Caco-2 (cell line): ENCODE data around the gene PCCB. TPM values are rescaled to one million over a fixed set of nuclear protein-coding genes. Genes with fewer than 3 reads are reported as not detected.
"Not testable (repeated sequence)": the region's sequence is repeated elsewhere in the genome, so short reads cannot be mapped to it uniquely, and the experiment has no call there.

Experiments
- BruUV-seq: library from RNA; stranded (reverse); fragments of 400-500 nt; replicated peaks from 2 replicates; lab custom pipeline; 2021; lab: Mats Ljungman, UMichigan
- CTCF ChIA-PET: fragments of 300-600 bp; sonication (Branson Sonifier 250); formaldehyde crosslinking; loops from one replicate; lab custom pipeline; 2022; ENCODE audit warnings: antibody characterized with exemption; lab: Charles Lee
- POLR2A ChIA-PET: fragments of 300-600 bp; sonication (Branson Sonifier 250); formaldehyde crosslinking; loops from one replicate; lab custom pipeline; 2022; ENCODE audit warnings: antibody characterized with exemption; lab: Charles Lee
- DNase-seq, 2 experiments: peaks; one replicate each; pipeline versions ENCODE4 v3.0.0 to v3.0.0-alpha.2; 2020 to 2022
- H3K27me3 ChIP-seq: replicated peaks from 2 replicates; pipeline ENCODE4 v1.6.0; 2011; ENCODE audit warnings: low read length; ENCODE audit not compliant: control insufficient read depth, insufficient read depth
- H3K36me3 ChIP-seq: 2 replicates; pipeline ENCODE4 v1.5.1; 2011; ENCODE audit warnings: low read length; ENCODE audit not compliant: control insufficient read depth, insufficient read depth
- H3K4me1 ChIP-seq: fragments of 250-450 bp; sonication (Bioruptor Pico); 2 replicates; pipeline ENCODE4 v1.5.1; 2020; ENCODE audit warnings: mild to moderate bottlenecking
- H3K4me3 ChIP-seq: 2 replicates; pipeline ENCODE4 v1.5.1; 2011; ENCODE audit warnings: low read depth, mild to moderate bottlenecking, control low read depth, low read length
- H3K9me3 ChIP-seq: fragments of 250-450 bp; sonication (Bioruptor Pico); 2 replicates; pipeline ENCODE4 v1.5.1; 2020; ENCODE audit warnings: mild to moderate bottlenecking, moderate library complexity
- H3K27ac Mint-ChIP-seq: one replicate; pipeline ENCODE4 v1.8.0; 2022; ENCODE audit warnings: mixed read lengths; ENCODE audit not compliant: unreplicated experiment
- H3K27me3 Mint-ChIP-seq: one replicate; pipeline ENCODE4 v1.8.0; 2022; ENCODE audit warnings: mixed read lengths; ENCODE audit not compliant: insufficient read depth, unreplicated experiment
- H3K36me3 Mint-ChIP-seq: one replicate; pipeline ENCODE4 v1.8.0; 2022; ENCODE audit warnings: mild to moderate bottlenecking, mixed read lengths; ENCODE audit not compliant: insufficient read depth, unreplicated experiment
- H3K4me1 Mint-ChIP-seq: one replicate; pipeline ENCODE4 v1.8.0; 2022; ENCODE audit warnings: low read depth, mixed read lengths; ENCODE audit not compliant: unreplicated experiment
- H3K4me3 Mint-ChIP-seq: one replicate; pipeline ENCODE4 v1.8.0; 2022; ENCODE audit warnings: mild to moderate bottlenecking, moderate library complexity, mixed read lengths; ENCODE audit not compliant: unreplicated experiment
- H3K9me3 Mint-ChIP-seq: one replicate; pipeline ENCODE4 v1.8.0; 2022; ENCODE audit warnings: mixed read lengths; ENCODE audit not compliant: unreplicated experiment
- intact Hi-C: fragments of 100-400 bp; cut with micrococcal nuclease; formaldehyde crosslinking; loops from one replicate; pipeline ENCODE4 v1.10.0; 2022; ENCODE audit not compliant: unreplicated experiment
- total RNA-seq: library from RNA; stranded (reverse); gene quantifications from 2 replicates; pipeline ENCODE4 v1.2.3, GENCODE V29; 2022
- TF ChIP-seq, protein P1 (sequence below), 2 experiments: fragments of 200-600 bp in 1 of 2; IDR thresholded peaks; 1 replicate in 1 of 2; 2 replicates in 1 of 2; pipeline versions ENCODE4 v1.5.1 to v1.8.0; 2011 to 2022; ENCODE audit warnings: antibody characterized with exemption in 1 of 2, control low read depth in 1 of 2, inconsistent platforms in 1 of 2, low read depth in 1 of 2, low read length in 1 of 2, mild to moderate bottlenecking in 1 of 2, moderate library complexity in 1 of 2; ENCODE audit not compliant: insufficient read depth in 1 of 2, severe bottlenecking in 1 of 2, unreplicated experiment in 1 of 2

Gene PCCB
- total RNA-seq, 1 experiment from 2014 or later: 45.5 TPM

GRCh38 chr3:136263251-136263650, 13.1 kb downstream of the PCCB start:
- no peaks in the 10 kb centered on the region for H3K36me3 ChIP-seq
- H3K9me3 Mint-ChIP-seq: no peaks in the 10 kb centered on the region
- no peak overlapping the region for H3K4me3 ChIP-seq
- H3K27me3 Mint-ChIP-seq: no peaks in the 10 kb centered on the region
- ChIA-PET CTCF (no interaction called here), POLR2A (no interaction called here)
- H3K4me1 Mint-ChIP-seq: peaks cover 5% of the 10 kb centered on the region
- TF ChIP-seq, protein P1, sequence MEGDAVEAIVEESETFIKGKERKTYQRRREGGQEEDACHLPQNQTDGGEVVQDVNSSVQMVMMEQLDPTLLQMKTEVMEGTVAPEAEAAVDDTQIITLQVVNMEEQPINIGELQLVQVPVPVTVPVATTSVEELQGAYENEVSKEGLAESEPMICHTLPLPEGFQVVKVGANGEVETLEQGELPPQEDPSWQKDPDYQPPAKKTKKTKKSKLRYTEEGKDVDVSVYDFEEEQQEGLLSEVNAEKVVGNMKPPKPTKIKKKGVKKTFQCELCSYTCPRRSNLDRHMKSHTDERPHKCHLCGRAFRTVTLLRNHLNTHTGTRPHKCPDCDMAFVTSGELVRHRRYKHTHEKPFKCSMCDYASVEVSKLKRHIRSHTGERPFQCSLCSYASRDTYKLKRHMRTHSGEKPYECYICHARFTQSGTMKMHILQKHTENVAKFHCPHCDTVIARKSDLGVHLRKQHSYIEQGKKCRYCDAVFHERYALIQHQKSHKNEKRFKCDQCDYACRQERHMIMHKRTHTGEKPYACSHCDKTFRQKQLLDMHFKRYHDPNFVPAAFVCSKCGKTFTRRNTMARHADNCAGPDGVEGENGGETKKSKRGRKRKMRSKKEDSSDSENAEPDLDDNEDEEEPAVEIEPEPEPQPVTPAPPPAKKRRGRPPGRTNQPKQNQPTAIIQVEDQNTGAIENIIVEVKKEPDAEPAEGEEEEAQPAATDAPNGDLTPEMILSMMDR (IDR thresholded peaks at IDR 0.05; ENCODE audit: insufficient read depth in 1 of 2, low read depth in 1 of 2, low read length in 1 of 2, severe bottlenecking in 1 of 2, unreplicated experiment in 1 of 2): no peak
- H3K27me3 ChIP-seq: no peaks in the 10 kb centered on the region
- no TSS peak for BruUV-seq
- H3K9me3 ChIP-seq: no peaks in the 10 kb centered on the region
- peaks cover 34% of the 10 kb centered on the region for H3K36me3 Mint-ChIP-seq
- intact Hi-C loops: no loop called here
- no peak overlapping the region for H3K27ac Mint-ChIP-seq
- no peak overlapping the region for H3K4me3 Mint-ChIP-seq
- peaks cover 4% of the 10 kb centered on the region; the same call in 1 of the 2 replicates for H3K4me1 ChIP-seq
- no peak for DNase-seq

- H3K9me3 Mint-ChIP-seq, H3K4me1 ChIP-seq, BruUV-seq, H3K9me3 ChIP-seq, H3K4me1 Mint-ChIP-seq, H3K4me3 Mint-ChIP-seq, H3K27ac Mint-ChIP-seq, DNase-seq, H3K27me3 Mint-ChIP-seq, intact Hi-C loops, POLR2A ChIA-PET, CTCF ChIA-PET, H3K4me3 ChIP-seq, H3K27me3 ChIP-seq, H3K36me3 ChIP-seq: not testable (repeated sequence)
- peaks cover 37% of the 10 kb centered on the region for H3K36me3 Mint-ChIP-seq
Measured at GRCh38 chr3:136266468-136267125, 16.5 kb downstream of the PCCB start.

DNA sequence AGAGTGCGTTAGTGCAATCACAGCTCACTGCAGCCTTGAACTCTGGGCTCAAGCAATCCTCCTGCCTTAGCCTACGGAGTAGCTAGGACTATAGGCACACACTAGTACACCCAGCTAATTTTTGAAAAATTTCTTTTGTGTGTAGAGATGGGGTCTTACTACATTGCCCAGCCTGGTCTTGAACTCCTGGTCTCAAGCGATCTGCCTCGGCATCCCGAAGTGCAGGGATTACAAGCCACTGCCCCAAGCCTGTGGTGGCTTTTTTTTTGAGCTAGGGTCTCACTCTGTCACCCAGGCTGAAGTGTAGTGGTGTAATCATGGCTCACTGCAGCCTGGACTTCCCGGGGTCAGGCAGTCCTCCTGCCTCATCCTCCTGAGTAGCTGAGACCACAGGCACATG, 17.1 kb downstream of the PCCB start:
- BruUV-seq: no TSS peak
- Histone ChIP-seq H3K27me3 (no peaks in the 10 kb centered on the region), H3K4me1 (peaks cover 4% of the 10 kb centered on the region; the same call in 1 of the 2 replicates), H3K36me3 (no peaks in the 10 kb centered on the region), H3K4me3 (no peak overlapping the region), H3K9me3 (no peaks in the 10 kb centered on the region)
- no peak for DNase-seq
- Mint-ChIP-seq H3K36me3 (peaks cover 30% of the 10 kb centered on the region), H3K4me3 (no peak overlapping the region), H3K27ac (no peak overlapping the region), H3K9me3 (no peaks in the 10 kb centered on the region), H3K27me3 (no peaks in the 10 kb centered on the region), H3K4me1 (peaks cover 5% of the 10 kb centered on the region)
- ChIA-PET CTCF (no interaction called here), POLR2A (no interaction called here)
- intact Hi-C loops: no loop called here
- TF ChIP-seq, protein P1 (IDR thresholded peaks at IDR 0.05; ENCODE audit: insufficient read depth in 1 of 2, low read depth in 1 of 2, low read length in 1 of 2, severe bottlenecking in 1 of 2, unreplicated experiment in 1 of 2): no peak
